HG03442 (cell line): ENCODE results near the gene IL13.

Experiments
- ATAC-seq: cut with Tn5 transposase; IDR thresholded peaks from one replicate; pipeline ENCODE4 v1.9.1; 2021; ENCODE audit warnings: mild to moderate bottlenecking, moderate library complexity; ENCODE audit not compliant: unreplicated experiment

IL13 gene

GRCh38 chr5:132669966-132670882 lies 12.3 kb downstream of the IL13 start:
- ATAC-seq, result no peak

GRCh38 chr5:132671000-132671399 lies 13.0 kb downstream of the IL13 start:
- ATAC-seq, result no peak

GRCh38 chr5:132673488-132673887 lies 15.5 kb downstream of the IL13 start:
- ATAC-seq, result no peak

- ATAC-seq, result peak; percentile 3
These were observed 16.1 kb downstream of the IL13 start, which contains the start of gene IL4 for GRCh38 chr5:132673939-132674630. IL4 (plus strand) TSS chr5:132673989; CDS start chr5:132674051, 62 bp downstream.

- peak; percentile 77 for ATAC-seq
These were observed 16.9 kb downstream of the IL13 start for GRCh38 chr5:132674671-132675506.

- ATAC-seq, result no peak
These were observed 18.1 kb downstream of the IL13 start for GRCh38 chr5:132675936-132676689.

- no peak for ATAC-seq
These were observed 19.2 kb downstream of the IL13 start for GRCh38 chr5:132677191-132677590.

- no peak for ATAC-seq
These were observed 19.9 kb downstream of the IL13 start for GRCh38 chr5:132677682-132678400.

GRCh38 chr5:132678735-132679134 lies 20.8 kb downstream of the IL13 start:
- no peak for ATAC-seq

GRCh38 chr5:132679166-132679565 lies 21.2 kb downstream of the IL13 start:
- ATAC-seq, result no peak

- no peak for ATAC-seq
These were observed 21.9 kb downstream of the IL13 start for GRCh38 chr5:132679717-132680380.

GRCh38 chr5:132680780-132681475 lies 23.0 kb downstream of the IL13 start:
- no peak for ATAC-seq

GRCh38 chr5:132681476-132681831 lies 23.5 kb downstream of the IL13 start:
- ATAC-seq, result no peak

- no peak for ATAC-seq
These were observed 24.0 kb downstream of the IL13 start for GRCh38 chr5:132681983-132682382.

GRCh38 chr5:132684491-132684890 lies 26.5 kb downstream of the IL13 start:
- no peak for ATAC-seq

- no peak for ATAC-seq
These were observed 27.1 kb downstream of the IL13 start for GRCh38 chr5:132684922-132685720.

- ATAC-seq, result no peak
These were observed 28.2 kb downstream of the IL13 start for GRCh38 chr5:132686193-132686592.

GRCh38 chr5:132687995-132688394 lies 30.0 kb downstream of the IL13 start:
- no peak for ATAC-seq
